ENCODE measurements around the gene SPOCD1. TPM values are rescaled to one million over a fixed set of nuclear protein-coding genes. Genes with fewer than 3 reads are reported as not detected.

SPOCD1 gene
- polyA plus RNA-seq, 1 of the 3 experiments (the other 2 are of a cell fraction), result 10.7 TPM

DNA sequence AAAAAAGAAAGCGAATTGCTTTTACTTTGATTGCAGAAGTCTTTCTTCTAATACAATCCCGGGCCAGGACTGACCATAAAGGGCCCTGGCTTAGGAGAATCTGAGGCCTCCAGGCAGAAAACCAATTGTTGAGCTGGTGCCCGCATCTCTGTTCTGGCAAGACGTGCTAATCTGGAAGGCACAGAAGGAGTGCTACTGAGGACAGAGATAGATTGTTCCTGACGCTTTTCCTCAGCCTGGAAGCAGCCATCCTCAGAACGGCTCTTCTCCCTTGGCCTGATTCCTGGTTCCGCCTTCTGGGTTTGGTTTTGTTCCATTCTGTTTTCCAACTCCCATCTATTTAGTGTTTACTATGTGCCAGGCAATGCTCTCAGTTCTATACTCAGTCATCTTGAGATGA lies 44.8 kb upstream of the SPOCD1 start:
- 91% methylated on average over 5 of the region's 7 CpGs for WGBS (ENCODE audit: low lambda C conversion rate)

DNA sequence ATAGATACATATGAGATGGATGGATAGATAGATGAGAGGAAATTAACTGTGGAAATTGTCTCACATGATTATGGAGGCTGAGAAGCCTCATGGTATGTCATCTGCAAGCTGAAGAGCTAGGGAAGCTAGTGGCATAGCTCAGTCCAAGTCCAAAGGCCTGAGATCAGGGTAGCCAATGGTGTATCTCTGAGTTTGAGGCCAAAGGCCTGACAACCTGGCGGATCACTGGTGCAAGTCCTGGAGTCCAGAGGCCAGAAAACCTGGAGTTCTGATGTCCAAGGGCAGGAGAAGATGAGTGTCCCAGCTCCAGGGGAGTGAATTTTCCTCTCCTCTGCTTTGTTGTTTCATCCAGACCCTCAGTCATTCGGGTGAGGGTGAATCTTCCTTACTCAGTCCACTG lies 43.9 kb upstream of the SPOCD1 start:
- Histone ChIP-seq H3K4me3 (ENCODE audit: low read depth in 2 of 2, low read length in 1 of 2) (no peak overlapping the region), H3K9ac (no peak overlapping the region), H3F3A (replicated peaks; ENCODE audit: insufficient read depth) (no peaks in the 10 kb centered on the region), H3K27me3 (ENCODE audit: insufficient read depth) (no peaks in the 10 kb centered on the region), H4K20me1 (ENCODE audit: insufficient read depth) (no peaks in the 10 kb centered on the region), H3K9me2 (no peaks in the 10 kb centered on the region), H3K36me3 (replicated peaks in 1 of 2; ENCODE audit: control insufficient read depth in 1 of 2, insufficient read depth in 2 of 2, low read length in 1 of 2) (no peaks in the 10 kb centered on the region), H3K79me2 (ENCODE audit: insufficient read depth) (no peaks in the 10 kb centered on the region), H3K27ac (ENCODE audit: low read depth in 2 of 2, low read length in 1 of 2) (no peak overlapping the region), H3K9me3 (no peaks in the 10 kb centered on the region), H3K4me2 (no peak overlapping the region), H2AFZ (ENCODE audit: low read depth) (no peak overlapping the region), H3K4me1 (ENCODE audit: control insufficient read depth in 1 of 2, insufficient read depth in 2 of 2, low read depth in 1 of 2, low read length in 1 of 2) (no peaks in the 10 kb centered on the region)
- POLR2A ChIA-PET, result no interaction called here
- no peak for DNase-seq
- CTCF ChIA-PET, result interaction anchor here (1.2 kb wide), 1 partner anchor 16 kb away, joined by 3 read pairs; no protein-coding TSS in a partner anchor
- TF ChIP-seq, protein P1, sequence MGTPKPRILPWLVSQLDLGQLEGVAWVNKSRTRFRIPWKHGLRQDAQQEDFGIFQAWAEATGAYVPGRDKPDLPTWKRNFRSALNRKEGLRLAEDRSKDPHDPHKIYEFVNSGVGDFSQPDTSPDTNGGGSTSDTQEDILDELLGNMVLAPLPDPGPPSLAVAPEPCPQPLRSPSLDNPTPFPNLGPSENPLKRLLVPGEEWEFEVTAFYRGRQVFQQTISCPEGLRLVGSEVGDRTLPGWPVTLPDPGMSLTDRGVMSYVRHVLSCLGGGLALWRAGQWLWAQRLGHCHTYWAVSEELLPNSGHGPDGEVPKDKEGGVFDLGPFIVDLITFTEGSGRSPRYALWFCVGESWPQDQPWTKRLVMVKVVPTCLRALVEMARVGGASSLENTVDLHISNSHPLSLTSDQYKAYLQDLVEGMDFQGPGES (IDR thresholded peaks at IDR 0.05; ENCODE audit: low read depth, low read length), result no peak
- TF ChIP-seq NRF1 (IDR thresholded peaks at IDR 0.05; ENCODE audit: low read depth, low read length) (no peak), SMC3 (IDR thresholded peaks at IDR 0.05; ENCODE audit: low read depth, low read length) (no peak), YY1 (IDR thresholded peaks at IDR 0.05; ENCODE audit: low read depth) (no peak), MEF2A (IDR thresholded peaks at IDR 0.05; ENCODE audit: borderline replicate concordance, low read depth) (no peak), TEAD4 (IDR thresholded peaks at IDR 0.05; ENCODE audit: borderline replicate concordance, insufficient read depth) (no peak)
- TF ChIP-seq, protein P2, sequence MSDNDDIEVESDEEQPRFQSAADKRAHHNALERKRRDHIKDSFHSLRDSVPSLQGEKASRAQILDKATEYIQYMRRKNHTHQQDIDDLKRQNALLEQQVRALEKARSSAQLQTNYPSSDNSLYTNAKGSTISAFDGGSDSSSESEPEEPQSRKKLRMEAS (IDR thresholded peaks at IDR 0.05; ENCODE audit: low read depth), result no peak
- TF ChIP-seq, protein P3, sequence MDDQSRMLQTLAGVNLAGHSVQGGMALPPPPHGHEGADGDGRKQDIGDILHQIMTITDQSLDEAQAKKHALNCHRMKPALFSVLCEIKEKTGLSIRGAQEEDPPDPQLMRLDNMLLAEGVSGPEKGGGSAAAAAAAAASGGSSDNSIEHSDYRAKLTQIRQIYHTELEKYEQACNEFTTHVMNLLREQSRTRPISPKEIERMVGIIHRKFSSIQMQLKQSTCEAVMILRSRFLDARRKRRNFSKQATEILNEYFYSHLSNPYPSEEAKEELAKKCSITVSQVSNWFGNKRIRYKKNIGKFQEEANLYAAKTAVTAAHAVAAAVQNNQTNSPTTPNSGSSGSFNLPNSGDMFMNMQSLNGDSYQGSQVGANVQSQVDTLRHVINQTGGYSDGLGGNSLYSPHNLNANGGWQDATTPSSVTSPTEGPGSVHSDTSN (IDR thresholded peaks at IDR 0.05), result no peak
- 75% methylated on average over 1 of the region's 2 CpGs for WGBS (ENCODE audit: low lambda C conversion rate)

More for the DNA sequence above, 44.8 kb upstream of the SPOCD1 start:
- no peaks in the 10 kb centered on the region for H3K9me2 ChIP-seq
- no peak overlapping the region for H3K27ac ChIP-seq (ENCODE audit: low read depth in 2 of 2, low read length in 1 of 2)
- ChIA-PET CTCF (no interaction called here), POLR2A (no interaction called here)
- no peaks in the 10 kb centered on the region for H3K4me1 ChIP-seq (ENCODE audit: control insufficient read depth in 1 of 2, insufficient read depth in 2 of 2, low read depth in 1 of 2, low read length in 1 of 2)
- H3K9ac ChIP-seq, result no peak overlapping the region
- no peak for DNase-seq
- H4K20me1 ChIP-seq (ENCODE audit: insufficient read depth), result no peaks in the 10 kb centered on the region
- TF ChIP-seq RFX5 (IDR thresholded peaks at IDR 0.05; ENCODE audit: low read length) (no peak), TEAD4 (IDR thresholded peaks at IDR 0.05; ENCODE audit: borderline replicate concordance, insufficient read depth) (no peak), ELF1 (IDR thresholded peaks at IDR 0.05) (no peak), CHD2 (IDR thresholded peaks at IDR 0.05; ENCODE audit: low read length, partially characterized antibody) (no peak), SMC3 (IDR thresholded peaks at IDR 0.05; ENCODE audit: low read depth, low read length) (no peak), NFIC (IDR thresholded peaks at IDR 0.05; ENCODE audit: borderline replicate concordance) (no peak), TAF1 (IDR thresholded peaks at IDR 0.05; ENCODE audit: borderline replicate concordance, low read depth, low read length) (no peak), POLR2AphosphoS5 (IDR thresholded peaks at IDR 0.05; ENCODE audit: low read depth, low read length) (no peak), EP300 (IDR thresholded peaks at IDR 0.05; ENCODE audit: borderline replicate concordance in 1 of 2, low read depth in 1 of 2, low read length in 1 of 2) (no peak), FOXJ3 (CRISPR knock-in tag; IDR thresholded peaks at IDR 0.05) (no peak), GABPA (IDR thresholded peaks at IDR 0.05; ENCODE audit: low read depth) (no peak)
- TF ChIP-seq, protein P4, sequence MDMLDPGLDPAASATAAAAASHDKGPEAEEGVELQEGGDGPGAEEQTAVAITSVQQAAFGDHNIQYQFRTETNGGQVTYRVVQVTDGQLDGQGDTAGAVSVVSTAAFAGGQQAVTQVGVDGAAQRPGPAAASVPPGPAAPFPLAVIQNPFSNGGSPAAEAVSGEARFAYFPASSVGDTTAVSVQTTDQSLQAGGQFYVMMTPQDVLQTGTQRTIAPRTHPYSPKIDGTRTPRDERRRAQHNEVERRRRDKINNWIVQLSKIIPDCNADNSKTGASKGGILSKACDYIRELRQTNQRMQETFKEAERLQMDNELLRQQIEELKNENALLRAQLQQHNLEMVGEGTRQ (IDR thresholded peaks at IDR 0.05; ENCODE audit: borderline replicate concordance, low read depth, low read length), result no peak
- TF ChIP-seq, protein P5, sequence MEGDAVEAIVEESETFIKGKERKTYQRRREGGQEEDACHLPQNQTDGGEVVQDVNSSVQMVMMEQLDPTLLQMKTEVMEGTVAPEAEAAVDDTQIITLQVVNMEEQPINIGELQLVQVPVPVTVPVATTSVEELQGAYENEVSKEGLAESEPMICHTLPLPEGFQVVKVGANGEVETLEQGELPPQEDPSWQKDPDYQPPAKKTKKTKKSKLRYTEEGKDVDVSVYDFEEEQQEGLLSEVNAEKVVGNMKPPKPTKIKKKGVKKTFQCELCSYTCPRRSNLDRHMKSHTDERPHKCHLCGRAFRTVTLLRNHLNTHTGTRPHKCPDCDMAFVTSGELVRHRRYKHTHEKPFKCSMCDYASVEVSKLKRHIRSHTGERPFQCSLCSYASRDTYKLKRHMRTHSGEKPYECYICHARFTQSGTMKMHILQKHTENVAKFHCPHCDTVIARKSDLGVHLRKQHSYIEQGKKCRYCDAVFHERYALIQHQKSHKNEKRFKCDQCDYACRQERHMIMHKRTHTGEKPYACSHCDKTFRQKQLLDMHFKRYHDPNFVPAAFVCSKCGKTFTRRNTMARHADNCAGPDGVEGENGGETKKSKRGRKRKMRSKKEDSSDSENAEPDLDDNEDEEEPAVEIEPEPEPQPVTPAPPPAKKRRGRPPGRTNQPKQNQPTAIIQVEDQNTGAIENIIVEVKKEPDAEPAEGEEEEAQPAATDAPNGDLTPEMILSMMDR (IDR thresholded peaks at IDR 0.05), result no peak
- TF ChIP-seq, protein P1 (IDR thresholded peaks at IDR 0.05; ENCODE audit: low read depth, low read length), result no peak
- no peak overlapping the region for H3K4me3 ChIP-seq (ENCODE audit: low read depth in 2 of 2, low read length in 1 of 2)
- H3K36me3 ChIP-seq (replicated peaks in 1 of 2; ENCODE audit: control insufficient read depth in 1 of 2, insufficient read depth in 2 of 2, low read length in 1 of 2), result no peaks in the 10 kb centered on the region
- H3K9me3 ChIP-seq, result no peaks in the 10 kb centered on the region
- no peaks in the 10 kb centered on the region for H3K27me3 ChIP-seq (ENCODE audit: insufficient read depth)
- no peaks in the 10 kb centered on the region for H3K79me2 ChIP-seq (ENCODE audit: insufficient read depth)
- no peak overlapping the region for H3K4me2 ChIP-seq
- no peak overlapping the region for H2AFZ ChIP-seq (ENCODE audit: low read depth)
- H3F3A ChIP-seq (replicated peaks; ENCODE audit: insufficient read depth), result no peaks in the 10 kb centered on the region

Measured in SK-N-SH (cell line).